Germinal center (tissue), 1 donor: Measurements from ENCODE around the gene ARHGEF10L.
A peak's percentile ranks its signal among the peaks of the same experiment; 100 is the strongest.

ENCODE experiments used
- DNase-seq: peaks from one replicate; pipeline ENCODE4 v3.0.0; 2012; ENCODE audit warnings: mixed read lengths, low spot score

Gene ARHGEF10L

GRCh38 chr1:17635811-17636210 is 96.3 kb downstream of the ARHGEF10L start:
- peak; percentile 78 for DNase-seq

GRCh38 chr1:17636612-17637011 is 97.1 kb downstream of the ARHGEF10L start:
- DNase-seq = no peak

- DNase-seq = no peak
Observed at GRCh38 chr1:17637055-17637454, 97.6 kb downstream of the ARHGEF10L start.

- no peak for DNase-seq
Observed at GRCh38 chr1:17639703-17640340, 100.3 kb downstream of the ARHGEF10L start.

GRCh38 chr1:17640393-17640792 is 100.9 kb downstream of the ARHGEF10L start:
- no peak for DNase-seq

GRCh38 chr1:17640975-17641374 is 101.5 kb downstream of the ARHGEF10L start:
- DNase-seq = no peak

- DNase-seq = no peak
Observed at GRCh38 chr1:17642169-17642568, 102.7 kb downstream of the ARHGEF10L start.

GRCh38 chr1:17642943-17643342 is 103.4 kb downstream of the ARHGEF10L start:
- no peak for DNase-seq

- DNase-seq = no peak
Observed at GRCh38 chr1:17643861-17644703, 104.6 kb downstream of the ARHGEF10L start.

- no peak for DNase-seq
Observed at GRCh38 chr1:17645068-17645911, 105.8 kb downstream of the ARHGEF10L start.

GRCh38 chr1:17646444-17647280 is 107.2 kb downstream of the ARHGEF10L start:
- DNase-seq = no peak

GRCh38 chr1:17648457-17649145 is 109.1 kb downstream of the ARHGEF10L start:
- DNase-seq = no peak

GRCh38 chr1:17649371-17650106 is 110.0 kb downstream of the ARHGEF10L start:
- no peak for DNase-seq

- DNase-seq = no peak
Observed at GRCh38 chr1:17653276-17653675, 113.8 kb downstream of the ARHGEF10L start.

GRCh38 chr1:17653728-17654351 is 114.3 kb downstream of the ARHGEF10L start:
- DNase-seq = peak; percentile 31

GRCh38 chr1:17654519-17654918 is 115.0 kb downstream of the ARHGEF10L start:
- DNase-seq = no peak

- DNase-seq = no peak
Observed at GRCh38 chr1:17655169-17655568, 115.7 kb downstream of the ARHGEF10L start.

GRCh38 chr1:17655922-17656321 is 116.4 kb downstream of the ARHGEF10L start:
- DNase-seq = no peak

- no peak for DNase-seq
Observed at GRCh38 chr1:17657436-17657835, 117.9 kb downstream of the ARHGEF10L start.

- DNase-seq = no peak
Observed at GRCh38 chr1:17658837-17659236, 119.3 kb downstream of the ARHGEF10L start.
